ENCODE measurements around the gene INSYN2B.
"Not testable (repeated sequence)": the region's sequence is repeated elsewhere in the genome, so short reads cannot be mapped to it uniquely, and the experiment has no call there.

- not testable (repeated sequence) for TF ChIP-seq EZH2 (IDR thresholded peaks at IDR 0.05; ENCODE audit: borderline replicate concordance, insufficient read depth, low read depth, low read length, poor library complexity, severe bottlenecking); CTCF (IDR thresholded peaks at IDR 0.05)
Observed at GRCh38 chr5:169953196-169953595, 27.1 kb downstream of the INSYN2B start.

Measured in B cell (primary cell).